ENCODE data around the gene SOX6. TPM values are rescaled to one million over a fixed set of nuclear protein-coding genes. Genes with fewer than 3 reads are reported as not detected.

Gene SOX6
- 0.93 and 2.0 TPM in 2 replicates for total RNA-seq

DNA sequence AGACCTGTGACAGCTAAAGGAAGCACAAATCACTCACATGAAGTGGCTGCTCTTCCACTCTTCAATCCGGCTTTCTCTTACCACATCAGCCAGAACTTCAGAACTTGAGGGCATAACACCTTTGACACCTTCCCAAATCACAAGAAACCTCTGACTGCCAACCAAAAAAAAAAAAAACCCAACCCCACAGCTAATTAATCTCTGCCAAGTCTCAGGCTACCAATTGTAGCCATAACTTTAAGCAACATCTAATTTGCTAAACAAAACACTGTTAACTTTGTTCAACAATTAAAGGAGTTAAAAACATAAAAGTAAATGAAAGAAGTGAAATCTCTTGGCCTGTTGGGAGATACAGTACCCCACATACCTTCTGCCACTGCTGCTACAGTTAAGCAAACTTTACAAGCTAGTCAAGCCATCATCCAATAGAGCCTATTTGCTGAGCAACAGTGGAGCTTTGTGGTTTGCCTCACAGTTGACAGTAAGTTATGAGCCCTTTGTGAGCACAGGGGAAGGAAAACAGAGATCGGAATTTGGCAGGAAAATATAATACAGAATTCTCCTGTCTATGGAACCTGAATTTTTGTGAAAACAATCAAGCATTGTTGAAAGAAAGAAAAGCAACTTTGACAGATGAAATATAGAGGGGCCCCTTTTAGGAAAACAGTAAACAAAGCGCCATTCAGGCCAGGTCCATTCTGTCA is at the start of gene SOX6:
SOX6 (minus strand) TSS at position 490 of the 704 bp plus-strand sequence. CDS start 15,298 bp downstream, outside the sequence.

